K562 (cell line): Measurements from ENCODE around the gene TNRC6B. TPM values are rescaled to one million over a fixed set of nuclear protein-coding genes. Genes with fewer than 3 reads are reported as not detected.

Experiments
- ATF6 ChIP-seq: sonication (generic); formaldehyde crosslinking; IDR thresholded peaks from 2 replicates; pipeline ENCODE4 v1.4.0; 2020; ENCODE audit warnings: mild to moderate bottlenecking, missing genetic modification reagents
- ATF7 ChIP-seq: fragments of 450-650 bp; IDR thresholded peaks from 2 replicates; pipeline ENCODE4 v1.7.1; 2014; ENCODE audit warnings: mild to moderate bottlenecking, moderate library complexity
- BCOR ChIP-seq: fragments of 450-650 bp; IDR thresholded peaks from 2 replicates; pipeline ENCODE4 v1.6.1; 2016
- COPS2 ChIP-seq: fragments of 450-650 bp; conservative IDR thresholded peaks from 2 replicates; pipeline ENCODE4 v1.6.1; 2016; ENCODE audit warnings: mild to moderate bottlenecking, moderate library complexity
- ETS1 ChIP-seq: conservative IDR thresholded peaks from 2 replicates; pipeline ENCODE4 v1.6.1; 2011; ENCODE audit warnings: low read depth, mild to moderate bottlenecking, low read length; ENCODE audit not compliant: control insufficient read depth
- KLF13 ChIP-seq: fragments of 450-650 bp; IDR thresholded peaks from 2 replicates; pipeline ENCODE4 v1.6.1; 2016; ENCODE audit warnings: missing genetic modification characterization, low read depth, mild to moderate bottlenecking, missing compliant biosample characterization, moderate library complexity, borderline replicate concordance
- MEIS2 ChIP-seq: fragments of 450-650 bp; IDR thresholded peaks from 2 replicates; pipeline ENCODE4 v1.6.1; 2014; ENCODE audit warnings: mild to moderate bottlenecking; ENCODE audit not compliant: partially characterized antibody
- MITF ChIP-seq: IDR thresholded peaks from 2 replicates; pipeline ENCODE4 v1.6.1; 2014; ENCODE audit warnings: antibody characterized with exemption
- NBN ChIP-seq: fragments of 450-650 bp; IDR thresholded peaks from 2 replicates; pipeline ENCODE4 v1.6.1; 2016; ENCODE audit warnings: low read depth, mild to moderate bottlenecking
- REST ChIP-seq, 2 experiments: fragments of 450-650 bp; formaldehyde crosslinking in 1 of 2; IDR thresholded peaks; 2 replicates each; pipeline versions ENCODE4 v1.4.0 to v1.6.1; 2014 to 2020; ENCODE audit warnings: mild to moderate bottlenecking in 2 of 2, borderline replicate concordance in 1 of 2, low read depth in 1 of 2
- RHOXF2B ChIP-seq: fragments of 250-450 bp; sonication (Bioruptor Pico); conservative IDR thresholded peaks from 2 replicates; pipeline ENCODE4 v1.5.1; 2021
- SMAD2 ChIP-seq: fragments of 150-350 bp; IDR thresholded peaks from 2 replicates; pipeline ENCODE4 v1.6.1; 2014; ENCODE audit warnings: low read depth, mild to moderate bottlenecking, low read length
- TOE1 ChIP-seq, 2 experiments: fragments of 450-650 bp in 1 of 2; sonication (generic) in 1 of 2; formaldehyde crosslinking in 1 of 2; IDR thresholded peaks; 2 replicates each; pipeline versions ENCODE4 v1.7.1 to v1.8.0; 2016 to 2022; ENCODE audit warnings: borderline replicate concordance in 2 of 2, mild to moderate bottlenecking in 2 of 2, antibody characterized with exemption in 1 of 2, inconsistent platforms in 1 of 2, low read depth in 1 of 2, missing genetic modification reagents in 1 of 2, moderate library complexity in 1 of 2
- polyA plus RNA-seq, 8 experiments: library from polyadenylated mRNA; depleted of rRNA in 4 of 8; stranded (reverse) in 5 of 8; unstranded in 3 of 8; fragments of >200 nt; fragmentation: Nextera tagmentation in 2 of 8; fragmentation: Illumina TruSeq in 1 of 8; extraction: Ambion mirVana in 2 of 8; extraction: Trizol in 1 of 8; gene quantifications; 2 replicates each; pipeline versions ENCODE4 v1.2.1 to v1.2.3, GENCODE V29; 2011 to 2014; ENCODE audit warnings: inconsistent platforms in 1 of 8, missing spikeins in 1 of 8
- total RNA-seq, 7 experiments: library from RNA; depleted of rRNA in 6 of 7; stranded (reverse); fragments of >200 nt in 6 of 7; fragmentation: Illumina TruSeq in 2 of 7; extraction: Trizol in 2 of 7; gene quantifications; 2 replicates each; pipeline versions ENCODE4 v1.2.1 to v1.2.3, GENCODE V29; 2011 to 2021; ENCODE audit warnings: low replicate concordance in 1 of 7

TNRC6B gene
- total and polyA plus RNA-seq, 9 of the 15 experiments (the other 6 are each of a cell fraction or from before 2014, with no cell fraction given): 0.96 to 18.8 (median 10.8) TPM

GRCh38 chr22:40177738-40178416, at the start of gene TNRC6B (continued):
- TF ChIP-seq ETS1 (no peak), ATF6 (CRISPR knock-in tag) (no peak), NBN (peak; percentile 29; the same call in 1 of the 2 replicates), MEIS2 (peak; percentile 56), COPS2 (no peak), BCOR (no peak), ATF7 (peak; percentile 24; the same call in 1 of the 2 replicates), MITF (peak; percentile 37; the same call in 1 of the 2 replicates), TOE1 (IDR thresholded peaks at IDR 0.05; ENCODE audit: borderline replicate concordance) (peak; percentile 99), TOE1 (CRISPR knock-in tag; IDR thresholded peaks at IDR 0.05; ENCODE audit: borderline replicate concordance, low read depth) (no peak), KLF13 (tag) (no peak), REST (IDR thresholded peaks at IDR 0.05; ENCODE audit: borderline replicate concordance) (peak; percentile 54), REST (CRISPR knock-in tag; IDR thresholded peaks at IDR 0.05; ENCODE audit: low read depth) (no peak), RHOXF2B (CRISPR knock-in tag) (no peak), SMAD2 (no peak)
